ENCODE data around the gene CCDC88A.
A peak's percentile ranks its signal among the peaks of the same experiment; 100 is the strongest.

CCDC88A gene

GRCh38 chr2:55437515-55438390, 18.1 kb upstream of the CCDC88A start:
- Mint-ChIP-seq H3K9me3 (no peaks in the 10 kb centered on the region), H3K4me3 (no peak overlapping the region), H3K27ac (no peak overlapping the region), H3K27me3 (peaks cover 4% of the 10 kb centered on the region), H3K36me3 (ENCODE audit: low read depth) (no peaks in the 10 kb centered on the region), H3K4me1 (no peaks in the 10 kb centered on the region)
- ATAC-seq, result no peak
- no peak for DNase-seq

GRCh38 chr2:55431982-55432627, 12.4 kb upstream of the CCDC88A start:
- Mint-ChIP-seq H3K27ac (no peak overlapping the region), H3K36me3 (ENCODE audit: low read depth) (no peaks in the 10 kb centered on the region), H3K4me3 (no peak overlapping the region), H3K4me1 (peaks cover 6% of the 10 kb centered on the region), H3K9me3 (no peaks in the 10 kb centered on the region), H3K27me3 (no peaks in the 10 kb centered on the region)
- ATAC-seq, result peak; percentile 49
- no peak for DNase-seq

DNA sequence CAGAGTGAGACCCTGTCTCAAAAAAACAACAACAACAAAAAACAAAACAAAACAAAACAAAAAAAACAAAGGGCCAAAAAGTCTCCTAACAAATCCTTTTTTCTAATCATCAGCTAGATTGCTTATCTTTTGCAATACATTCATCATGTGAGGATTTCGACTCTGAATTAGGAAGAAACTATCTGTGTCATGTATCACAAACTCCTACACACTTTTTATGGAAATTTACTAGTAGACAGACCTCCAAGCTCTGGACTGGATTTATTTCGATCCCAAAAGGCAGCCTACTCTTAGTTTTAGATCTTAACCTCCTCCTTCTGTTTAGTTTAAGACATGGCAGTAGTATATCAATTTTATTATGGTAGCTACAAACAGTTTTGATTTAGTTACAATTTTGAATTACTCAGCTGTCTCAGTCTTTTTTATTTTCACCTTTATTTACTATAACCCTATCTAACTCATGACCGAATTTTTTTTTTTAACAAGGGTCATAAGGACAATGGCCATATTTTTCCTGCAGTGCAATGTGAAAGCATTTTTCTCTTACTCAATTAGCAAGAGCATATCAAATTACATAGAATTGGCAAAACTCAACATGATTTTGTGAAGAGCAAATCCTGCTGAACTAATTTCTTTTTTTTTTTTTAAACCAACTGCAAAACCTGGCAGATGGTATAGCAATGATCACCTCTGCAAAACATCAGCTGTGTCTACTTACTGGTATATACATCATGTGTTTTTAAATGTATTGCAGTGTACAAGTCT, 10.7 kb upstream of the CCDC88A start:
- H3K9me3 Mint-ChIP-seq, result no peaks in the 10 kb centered on the region
- no peaks in the 10 kb centered on the region for H3K27me3 Mint-ChIP-seq
- DNase-seq (no peak), ATAC-seq (no peak)
- H3K36me3 Mint-ChIP-seq (ENCODE audit: low read depth), result no peaks in the 10 kb centered on the region
- peaks cover 6% of the 10 kb centered on the region for H3K4me1 Mint-ChIP-seq
- no peak overlapping the region for H3K4me3 Mint-ChIP-seq
- H3K27ac Mint-ChIP-seq, result no peak overlapping the region

- no peak for DNase-seq
- Mint-ChIP-seq H3K27ac (no peak overlapping the region), H3K4me1 (peaks cover 6% of the 10 kb centered on the region), H3K9me3 (no peaks in the 10 kb centered on the region), H3K27me3 (no peaks in the 10 kb centered on the region), H3K36me3 (ENCODE audit: low read depth) (no peaks in the 10 kb centered on the region), H3K4me3 (no peak overlapping the region)
- no peak for ATAC-seq
Measured at GRCh38 chr2:55428258-55428657, 8.6 kb upstream of the CCDC88A start.

- H3K36me3 Mint-ChIP-seq (ENCODE audit: low read depth), result no peaks in the 10 kb centered on the region
- H3K27me3 Mint-ChIP-seq, result peaks cover 2% of the 10 kb centered on the region
- H3K27ac Mint-ChIP-seq, result no peak overlapping the region
- H3K4me3 Mint-ChIP-seq, result no peak overlapping the region
- ATAC-seq (no peak), DNase-seq (no peak)
- peaks cover 7% of the 10 kb centered on the region for H3K4me1 Mint-ChIP-seq
- no peaks in the 10 kb centered on the region for H3K9me3 Mint-ChIP-seq
Measured at GRCh38 chr2:55425431-55425831, 5.8 kb upstream of the CCDC88A start.

GRCh38 chr2:55422876-55423665, 3.4 kb upstream of the CCDC88A start:
- Mint-ChIP-seq H3K27ac (no peak overlapping the region), H3K9me3 (no peaks in the 10 kb centered on the region), H3K27me3 (peaks cover 8% of the 10 kb centered on the region), H3K4me1 (peaks cover 24% of the 10 kb centered on the region), H3K4me3 (no peak overlapping the region), H3K36me3 (ENCODE audit: low read depth) (no peaks in the 10 kb centered on the region)
- no peak for DNase-seq
- no peak for ATAC-seq

DNA sequence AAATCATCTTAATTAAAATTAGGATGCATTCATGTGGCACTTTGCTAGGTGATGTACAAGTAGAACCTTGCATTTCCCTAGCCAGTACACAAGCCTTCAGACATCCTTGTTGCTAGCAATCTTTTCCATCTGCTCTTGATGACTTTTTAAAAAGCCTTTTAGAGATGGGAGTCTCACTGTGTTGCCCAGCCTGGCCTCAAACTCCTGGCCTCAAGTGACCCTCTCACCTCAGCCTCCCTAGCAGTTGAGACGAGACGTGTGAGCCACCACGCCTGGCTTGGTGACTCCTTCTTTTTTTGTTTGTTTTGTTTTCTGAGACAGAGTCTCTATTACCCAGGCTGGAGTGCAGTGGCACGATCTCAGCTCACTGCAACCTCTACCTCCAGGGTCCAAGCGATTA, 1.7 kb upstream of the CCDC88A start:
- H3K4me3 Mint-ChIP-seq, result peak overlapping the region; percentile 25
- DNase-seq (no peak), ATAC-seq (no peak)
- H3K27me3 Mint-ChIP-seq, result peaks cover 8% of the 10 kb centered on the region
- no peaks in the 10 kb centered on the region for H3K9me3 Mint-ChIP-seq
- no peak overlapping the region for H3K27ac Mint-ChIP-seq
- H3K4me1 Mint-ChIP-seq, result peaks cover 29% of the 10 kb centered on the region
- no peaks in the 10 kb centered on the region for H3K36me3 Mint-ChIP-seq (ENCODE audit: low read depth)

GRCh38 chr2:55420871-55421270, 1.2 kb upstream of the CCDC88A start:
- Mint-ChIP-seq H3K27me3 (peaks cover 8% of the 10 kb centered on the region), H3K27ac (no peak overlapping the region), H3K36me3 (ENCODE audit: low read depth) (no peaks in the 10 kb centered on the region), H3K4me1 (peaks cover 32% of the 10 kb centered on the region), H3K4me3 (peak overlapping the region; percentile 80), H3K9me3 (no peaks in the 10 kb centered on the region)
- no peak for ATAC-seq
- DNase-seq, result no peak

DNA sequence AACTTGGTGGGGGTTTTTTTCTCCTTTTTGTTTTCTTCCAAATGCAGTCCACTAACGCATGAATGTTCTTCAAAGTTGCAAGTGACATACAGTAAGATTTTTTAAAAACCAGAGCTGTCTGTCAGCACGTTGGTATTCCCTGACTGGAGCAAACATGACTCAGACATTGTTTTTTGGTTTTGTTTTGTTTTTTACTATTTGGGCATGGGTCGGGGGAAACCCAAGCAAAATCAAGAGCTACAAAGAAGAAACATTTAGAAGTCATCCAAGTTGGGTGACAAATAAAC, 726 bp upstream of the CCDC88A start:
- H3K4me1 Mint-ChIP-seq, result peaks cover 33% of the 10 kb centered on the region
- H3K27me3 Mint-ChIP-seq, result peaks cover 8% of the 10 kb centered on the region
- no peaks in the 10 kb centered on the region for H3K9me3 Mint-ChIP-seq
- DNase-seq (no peak), ATAC-seq (no peak)
- H3K4me3 Mint-ChIP-seq, result peak overlapping the region; percentile 80
- peak overlapping the region; percentile 9 for H3K27ac Mint-ChIP-seq
- no peaks in the 10 kb centered on the region for H3K36me3 Mint-ChIP-seq (ENCODE audit: low read depth)

- ATAC-seq (peak; percentile 33), DNase-seq (peak; percentile 42)
- Mint-ChIP-seq H3K36me3 (ENCODE audit: low read depth) (no peaks in the 10 kb centered on the region), H3K4me1 (peaks cover 33% of the 10 kb centered on the region), H3K9me3 (no peaks in the 10 kb centered on the region), H3K4me3 (peak overlapping the region; percentile 80), H3K27ac (peak overlapping the region; percentile 81), H3K27me3 (peaks cover 8% of the 10 kb centered on the region)
Measured at GRCh38 chr2:55419233-55419678, 400 bp downstream of the CCDC88A start.

DNA sequence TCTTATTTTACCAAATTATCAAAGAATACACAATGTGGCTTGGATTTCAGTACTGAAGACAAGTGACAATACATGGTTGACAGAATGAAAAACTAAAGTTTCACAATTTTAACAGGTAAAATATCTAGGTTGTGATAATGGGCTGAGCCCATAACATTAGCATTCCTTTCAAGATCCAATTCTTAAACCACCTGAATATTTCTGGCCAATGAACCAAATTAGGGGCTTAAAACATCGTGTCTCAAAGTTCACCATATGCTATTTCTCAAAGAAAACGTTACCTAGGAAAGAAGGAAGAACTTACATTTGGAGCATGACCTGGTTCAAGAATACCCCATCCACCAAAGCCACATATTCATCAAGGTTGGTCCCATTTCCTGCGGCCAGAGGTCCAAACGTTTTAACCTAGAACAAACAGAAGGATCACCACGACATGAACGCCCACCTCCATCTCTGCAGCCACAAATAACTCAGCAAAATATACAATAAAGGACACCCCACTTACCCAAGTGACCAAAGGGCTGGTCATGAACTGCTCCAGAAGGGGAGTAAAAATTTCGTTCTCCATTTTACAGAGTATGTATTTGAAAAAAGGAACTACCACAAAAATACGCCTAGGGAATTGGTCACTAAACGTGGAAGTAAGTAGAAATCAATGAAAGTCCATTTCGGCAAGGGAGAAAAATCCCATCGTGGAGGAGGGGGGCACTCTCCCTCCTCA, 984 bp downstream of the CCDC88A start:
- Mint-ChIP-seq H3K4me1 (peaks cover 33% of the 10 kb centered on the region), H3K9me3 (no peaks in the 10 kb centered on the region), H3K27ac (peak overlapping the region; percentile 81), H3K27me3 (peaks cover 8% of the 10 kb centered on the region), H3K36me3 (ENCODE audit: low read depth) (no peaks in the 10 kb centered on the region), H3K4me3 (peak overlapping the region; percentile 80)
- DNase-seq, result no peak
- no peak for ATAC-seq

DNA sequence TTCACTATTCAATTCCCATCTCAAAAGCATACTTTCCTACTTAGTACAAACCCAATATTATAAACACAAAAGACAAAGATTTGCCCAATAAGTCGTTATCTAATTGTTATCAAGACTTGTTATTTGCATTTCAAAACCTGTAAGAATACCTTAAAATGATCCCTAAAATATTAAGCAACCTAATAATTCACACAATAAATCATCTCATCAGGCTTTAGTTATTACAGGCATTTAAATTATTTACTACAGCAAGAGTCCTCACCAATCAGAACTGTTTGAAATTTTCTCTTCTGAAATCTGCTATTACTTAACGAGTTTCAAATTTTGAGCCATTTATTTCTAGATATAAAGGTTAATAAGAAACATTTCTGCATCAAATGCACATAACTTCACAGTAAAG, 1.6 kb downstream of the CCDC88A start:
- peak overlapping the region; percentile 80 for H3K4me3 Mint-ChIP-seq
- ATAC-seq, result no peak

DNA sequence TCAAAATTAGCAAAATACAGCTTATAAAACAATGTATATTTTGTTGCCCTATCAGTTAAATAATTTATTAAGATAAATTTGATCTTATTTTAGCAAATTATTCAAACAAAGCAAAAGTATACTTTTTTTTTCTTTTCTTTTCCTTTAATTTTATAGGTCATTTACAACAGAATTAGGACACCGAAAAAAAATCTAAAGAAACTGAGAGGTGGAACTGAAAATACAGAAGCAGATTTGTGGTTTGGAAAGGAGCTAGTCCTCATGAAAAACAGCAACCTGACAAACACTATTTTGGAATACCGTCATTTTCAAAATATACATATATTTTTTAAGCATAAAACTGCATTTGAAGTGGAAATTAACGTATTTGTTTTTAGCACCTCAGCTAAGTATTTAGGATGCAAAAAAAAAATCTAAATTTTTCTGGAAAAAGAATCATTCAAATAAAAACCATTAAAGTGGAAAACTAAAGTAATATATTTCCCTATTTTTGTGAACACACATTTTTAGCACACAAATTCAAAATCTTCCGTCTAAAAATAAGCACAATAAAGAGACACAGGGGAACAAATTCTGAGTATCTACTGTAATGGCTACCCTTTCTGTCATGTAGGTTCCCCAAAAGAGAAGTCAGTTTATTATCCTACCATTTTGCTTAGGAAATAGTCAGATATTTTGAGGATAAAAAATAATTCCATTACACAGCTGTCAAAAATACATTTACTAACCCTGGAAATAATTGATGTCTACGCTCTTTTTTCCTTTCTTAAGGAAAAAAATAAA, 2.7 kb downstream of the CCDC88A start:
- no peak overlapping the region for H3K27ac Mint-ChIP-seq
- H3K4me1 Mint-ChIP-seq, result peaks cover 33% of the 10 kb centered on the region
- no peak for ATAC-seq
- no peaks in the 10 kb centered on the region for H3K9me3 Mint-ChIP-seq
- H3K36me3 Mint-ChIP-seq (ENCODE audit: low read depth), result no peaks in the 10 kb centered on the region
- peaks cover 8% of the 10 kb centered on the region for H3K27me3 Mint-ChIP-seq
- H3K4me3 Mint-ChIP-seq, result no peak overlapping the region
- no peak for DNase-seq

More for the DNA sequence above, 1.6 kb downstream of the CCDC88A start:
- no peak for DNase-seq
- Mint-ChIP-seq H3K27ac (no peak overlapping the region), H3K4me1 (peaks cover 33% of the 10 kb centered on the region), H3K36me3 (ENCODE audit: low read depth) (no peaks in the 10 kb centered on the region), H3K27me3 (peaks cover 8% of the 10 kb centered on the region), H3K9me3 (no peaks in the 10 kb centered on the region)
